Right forelimb (tissue), 1 donor: ENCODE measurements around the gene JAG2.

ENCODE experiments used
- DNase-seq: peaks from one replicate; pipeline ENCODE4 v3.0.0-alpha.2; 2018

Gene JAG2

DNA sequence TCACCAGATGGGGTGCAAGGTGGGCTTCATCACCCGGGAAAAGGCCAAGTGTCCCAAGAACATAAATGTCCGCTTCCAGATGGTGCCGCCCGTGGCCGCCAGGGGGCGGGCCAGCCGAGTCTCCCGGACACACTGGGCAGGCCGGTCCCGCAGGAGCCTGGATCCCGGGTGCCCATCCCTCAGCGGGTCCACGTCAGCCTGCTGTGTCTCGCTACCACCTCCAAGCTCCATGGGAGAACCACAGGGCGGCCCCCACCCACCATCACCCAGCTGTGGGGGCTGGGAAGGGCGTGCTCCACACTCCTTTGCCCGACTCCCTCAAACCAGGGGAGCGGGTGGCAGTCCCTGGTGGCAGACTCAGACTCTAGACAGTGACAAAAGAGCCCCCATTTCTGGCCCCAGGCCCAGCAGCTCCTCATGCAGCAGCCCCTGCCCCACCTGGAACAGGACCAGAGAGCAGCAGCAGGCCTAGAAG is 34.5 kb upstream of the JAG2 start:
- peak; percentile 87 for DNase-seq

DNA sequence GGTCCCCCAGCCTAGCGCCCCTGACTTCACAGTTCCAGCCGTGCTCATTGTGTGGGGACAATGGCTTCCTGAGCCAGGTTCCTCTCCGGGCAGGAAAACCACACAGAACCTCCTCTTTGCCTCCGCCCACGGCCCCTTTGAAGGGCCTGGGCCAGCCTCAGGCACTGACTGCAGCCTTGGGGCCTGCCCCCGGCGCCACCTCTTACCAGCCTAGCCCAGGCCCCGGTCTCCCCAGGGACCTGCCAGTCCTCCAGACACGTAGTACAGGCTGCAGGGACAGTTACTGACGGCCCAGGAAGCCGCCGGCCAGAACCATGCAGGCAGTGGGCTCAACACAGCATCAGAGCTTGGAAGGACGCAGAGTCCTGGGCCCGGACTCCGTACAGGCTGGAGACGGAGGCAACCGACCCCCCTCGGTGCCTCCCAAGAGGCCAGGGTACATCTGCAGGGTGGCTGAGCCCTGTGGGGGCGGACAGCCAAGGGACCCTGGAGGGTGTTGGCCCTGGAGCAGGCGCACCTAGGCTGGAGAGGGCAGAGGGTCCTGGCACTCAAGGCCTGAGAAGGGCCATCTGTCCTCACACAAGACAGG is 33.4 kb upstream of the JAG2 start:
- DNase-seq, result no peak

DNA sequence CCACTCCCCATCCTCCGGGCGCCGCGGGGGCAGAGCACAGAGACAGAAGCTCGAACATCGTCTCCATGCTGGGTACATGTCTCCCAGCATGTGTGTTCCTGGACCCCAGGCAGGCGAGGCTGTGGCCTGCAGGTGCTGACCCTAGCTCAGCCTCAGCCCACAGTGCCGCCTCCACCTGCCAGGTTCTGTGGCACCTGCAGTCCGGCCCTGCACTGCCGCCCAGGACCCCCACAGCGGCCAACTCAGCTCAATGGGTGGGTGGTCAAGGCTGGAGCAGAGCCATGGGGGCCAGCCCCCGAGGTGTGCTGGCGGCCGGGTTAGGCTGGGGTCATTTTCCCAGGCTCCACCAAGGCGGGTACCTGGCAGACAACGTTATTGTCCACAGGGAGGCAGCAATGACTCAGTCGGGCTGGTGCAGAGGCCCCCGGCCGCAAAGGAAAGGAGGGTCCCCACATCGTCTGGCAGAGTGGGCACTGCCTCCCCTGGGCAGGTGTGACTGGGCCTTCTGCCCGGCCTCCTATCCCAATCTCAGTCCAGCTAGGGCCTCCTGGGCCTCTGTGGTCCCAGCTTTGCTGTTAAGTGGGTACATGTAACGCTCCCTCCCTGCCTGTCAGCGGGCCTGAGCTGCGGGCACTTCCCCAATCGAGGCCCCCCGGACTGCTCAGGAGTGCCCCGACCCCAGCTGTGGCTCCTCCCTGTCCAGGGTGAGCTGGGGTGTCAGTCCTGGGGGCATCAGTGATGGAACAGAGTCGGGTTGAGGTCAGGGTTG is 32.8 kb upstream of the JAG2 start:
- no peak for DNase-seq

DNA sequence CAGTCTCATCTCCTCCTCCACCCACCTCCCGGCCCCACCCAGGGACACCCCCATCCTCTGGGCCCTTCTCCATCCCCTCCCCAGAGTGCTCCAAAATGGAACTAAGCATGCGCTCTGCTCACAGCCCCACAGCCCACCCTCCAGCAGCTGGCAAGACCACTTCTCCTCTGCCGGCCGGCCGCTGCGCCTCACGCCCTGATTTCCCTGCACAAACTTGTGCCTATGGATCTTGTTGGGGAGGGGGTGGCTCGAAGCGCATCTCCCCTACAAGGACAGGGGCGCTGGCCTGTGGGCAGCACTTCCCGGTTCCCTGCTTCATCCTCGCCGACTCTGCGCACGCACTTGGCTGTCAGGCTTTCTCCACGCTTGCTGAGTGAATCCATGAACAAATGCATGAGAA is 32.1 kb upstream of the JAG2 start:
- no peak for DNase-seq

DNA sequence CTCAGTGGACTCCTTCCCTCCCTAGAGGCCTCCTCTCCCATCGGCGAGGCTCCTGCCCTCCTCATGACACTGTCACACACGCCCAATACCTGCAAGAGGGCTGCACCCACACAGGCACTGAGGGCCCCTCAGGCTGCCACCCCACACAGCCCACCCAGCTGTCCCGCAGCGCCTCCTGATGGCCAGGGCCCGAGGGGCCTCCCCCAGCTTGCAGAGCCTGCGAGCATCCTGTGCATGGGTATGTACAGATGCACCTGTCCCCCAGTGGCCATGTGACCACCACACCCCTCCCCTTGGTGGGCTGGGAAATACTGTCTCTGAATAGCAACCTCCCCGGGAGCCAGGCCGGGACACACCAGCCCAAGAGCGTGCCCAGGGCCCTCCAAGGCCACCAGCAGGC is 31.5 kb upstream of the JAG2 start:
- no peak for DNase-seq

DNA sequence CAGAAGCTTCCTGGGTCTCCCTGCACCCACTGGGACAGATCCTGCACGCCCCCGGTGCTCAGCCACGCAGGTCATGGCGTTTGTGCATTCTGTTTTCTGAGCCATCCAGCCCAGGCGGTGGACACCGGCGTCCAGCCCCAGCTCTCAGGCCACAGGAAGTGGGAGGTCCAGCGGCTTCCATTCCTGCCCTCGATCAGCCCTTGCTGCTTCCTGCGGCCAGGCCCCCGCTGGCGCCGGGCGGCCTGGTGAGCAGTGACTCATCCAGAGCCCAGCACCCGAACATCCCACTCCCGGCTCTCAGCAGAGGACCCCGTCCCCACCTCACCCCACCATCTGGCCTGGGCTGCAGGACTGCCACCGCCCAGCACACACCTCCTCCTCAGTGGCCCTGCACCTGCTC is 30.5 kb upstream of the JAG2 start:
- no peak for DNase-seq

DNA sequence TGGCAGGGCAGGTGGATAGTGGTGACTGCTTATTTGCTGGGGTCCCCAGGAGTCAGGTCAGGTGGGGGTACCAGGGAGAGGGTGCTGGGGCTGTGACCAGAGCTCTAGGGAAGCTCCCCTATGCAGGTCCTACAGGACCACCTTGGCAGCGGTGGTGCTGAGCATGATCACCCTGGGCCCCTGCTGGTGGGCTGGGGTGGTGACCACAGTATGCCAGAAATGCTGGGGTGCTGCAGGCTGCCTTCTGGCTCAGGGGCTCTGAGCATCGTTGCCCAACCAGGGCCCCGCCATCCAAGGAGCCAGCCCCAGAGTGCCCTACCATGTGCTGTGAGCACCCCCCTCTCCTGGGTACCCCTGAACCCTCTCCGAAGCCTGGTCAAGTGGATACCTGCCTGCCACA is 30.0 kb upstream of the JAG2 start:
- DNase-seq, result no peak

DNA sequence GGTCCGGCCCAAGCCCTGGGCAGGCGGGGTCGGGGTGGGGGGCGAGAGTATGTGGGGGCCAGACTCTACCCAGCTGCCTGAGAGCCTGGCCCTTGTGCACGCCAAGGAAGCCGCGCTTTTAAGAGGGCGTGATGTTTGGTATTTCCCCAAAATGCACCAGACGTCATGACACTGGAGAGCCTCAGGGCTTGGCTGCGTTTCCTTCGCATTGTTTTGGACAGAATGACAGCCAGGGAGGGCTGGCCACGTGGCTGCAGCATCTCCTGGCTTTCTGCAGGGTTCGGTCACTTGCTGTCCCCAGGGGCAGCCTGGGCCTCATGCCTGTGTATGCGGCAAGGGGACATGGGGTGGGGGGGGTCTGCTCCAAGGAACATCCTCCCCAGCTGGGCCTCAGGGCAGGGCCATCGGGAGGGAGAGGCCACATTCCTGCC is 28.6 kb upstream of the JAG2 start:
- DNase-seq, result peak; percentile 81

DNA sequence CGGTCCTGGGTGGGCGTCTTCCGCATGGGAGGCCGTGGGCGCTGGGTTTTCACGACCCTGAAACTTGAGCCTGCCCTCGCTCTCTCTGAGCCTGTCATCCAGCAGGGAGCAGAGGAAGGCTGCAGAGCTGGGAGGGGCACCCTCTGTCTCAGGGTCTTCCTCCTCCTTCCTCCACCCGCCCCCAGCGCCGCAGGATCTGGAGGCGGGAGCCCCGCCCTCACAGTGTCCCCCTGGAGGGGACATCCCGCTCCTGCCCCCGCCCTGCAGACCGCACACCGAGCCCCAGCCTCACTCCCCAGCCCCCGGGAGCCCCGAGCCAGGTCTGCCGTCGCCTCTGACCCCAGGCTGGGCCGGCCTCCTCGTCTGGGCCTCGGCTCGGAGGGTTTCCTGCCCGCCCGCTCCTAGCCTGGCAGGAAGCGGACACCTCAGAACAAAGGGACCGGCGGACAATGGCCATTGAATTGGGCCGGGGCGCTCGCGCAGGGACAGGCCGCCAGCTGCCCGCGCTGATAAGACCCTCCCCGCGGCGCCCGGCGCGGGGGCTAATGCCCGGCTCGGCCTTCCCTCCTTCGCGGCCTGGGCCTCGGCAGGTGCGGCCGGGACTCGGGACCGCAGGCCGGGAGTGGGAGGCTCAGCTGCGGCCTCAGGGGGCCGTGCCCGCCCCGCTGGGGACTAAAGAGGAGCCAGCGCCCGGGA is 27.8 kb upstream of the JAG2 start:
- DNase-seq, result no peak

DNA sequence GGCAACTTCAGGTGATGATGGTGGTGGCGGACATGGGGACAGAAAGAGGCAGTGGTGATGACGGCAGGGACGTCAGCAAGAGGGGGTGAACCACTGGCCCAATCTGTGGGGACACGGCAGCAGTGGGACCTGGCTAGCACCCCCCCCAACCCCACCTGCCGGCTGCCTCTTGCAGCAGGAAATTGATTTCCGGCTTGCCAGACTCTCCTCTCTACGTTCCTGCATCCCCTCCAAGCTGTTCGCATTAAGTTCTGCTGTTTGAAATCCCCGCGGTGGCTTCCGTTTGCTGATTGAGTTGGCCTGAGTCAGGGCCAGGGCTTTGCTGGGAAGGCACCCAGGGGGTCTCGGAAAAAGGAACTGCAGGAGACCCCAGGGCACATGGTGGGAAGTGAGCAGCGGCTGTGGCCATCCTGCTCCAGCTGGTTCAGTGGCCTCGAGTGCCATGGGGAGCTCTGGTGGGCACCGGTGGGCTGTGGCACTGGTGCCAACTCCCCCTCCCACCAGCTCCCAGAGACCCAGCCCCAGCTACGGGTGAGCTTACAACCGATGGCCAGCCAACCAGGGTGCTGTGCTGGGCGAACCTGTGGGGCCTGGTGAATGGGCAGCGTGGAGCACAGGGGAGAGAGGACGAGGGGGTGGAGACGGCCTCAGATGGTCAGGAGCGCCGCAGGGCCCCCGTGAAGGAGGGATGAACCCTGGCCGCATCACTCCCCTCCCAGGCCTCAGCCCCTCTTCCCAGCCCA is 27.1 kb upstream of the JAG2 start:
- no peak for DNase-seq

DNA sequence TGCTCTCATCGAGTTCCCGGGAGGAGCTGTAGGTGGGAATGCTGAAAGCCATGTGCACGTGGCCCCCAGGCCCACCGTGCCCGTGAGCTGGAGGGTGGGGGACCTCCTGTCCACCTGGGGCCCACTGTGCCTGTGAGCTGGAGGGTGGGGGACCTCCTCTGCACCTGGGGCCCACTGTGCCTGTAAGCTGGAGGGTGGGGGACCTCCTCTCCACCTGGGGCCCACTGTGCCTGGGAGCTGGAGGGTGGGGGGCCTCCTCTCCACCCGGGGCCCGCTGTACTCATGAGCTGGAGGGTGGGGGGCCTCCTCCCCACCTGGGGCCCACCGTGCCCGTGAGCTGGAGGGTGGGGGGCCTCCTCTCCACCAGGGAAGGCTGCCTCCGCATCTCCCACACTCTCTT is 26.5 kb upstream of the JAG2 start:
- DNase-seq, result no peak

DNA sequence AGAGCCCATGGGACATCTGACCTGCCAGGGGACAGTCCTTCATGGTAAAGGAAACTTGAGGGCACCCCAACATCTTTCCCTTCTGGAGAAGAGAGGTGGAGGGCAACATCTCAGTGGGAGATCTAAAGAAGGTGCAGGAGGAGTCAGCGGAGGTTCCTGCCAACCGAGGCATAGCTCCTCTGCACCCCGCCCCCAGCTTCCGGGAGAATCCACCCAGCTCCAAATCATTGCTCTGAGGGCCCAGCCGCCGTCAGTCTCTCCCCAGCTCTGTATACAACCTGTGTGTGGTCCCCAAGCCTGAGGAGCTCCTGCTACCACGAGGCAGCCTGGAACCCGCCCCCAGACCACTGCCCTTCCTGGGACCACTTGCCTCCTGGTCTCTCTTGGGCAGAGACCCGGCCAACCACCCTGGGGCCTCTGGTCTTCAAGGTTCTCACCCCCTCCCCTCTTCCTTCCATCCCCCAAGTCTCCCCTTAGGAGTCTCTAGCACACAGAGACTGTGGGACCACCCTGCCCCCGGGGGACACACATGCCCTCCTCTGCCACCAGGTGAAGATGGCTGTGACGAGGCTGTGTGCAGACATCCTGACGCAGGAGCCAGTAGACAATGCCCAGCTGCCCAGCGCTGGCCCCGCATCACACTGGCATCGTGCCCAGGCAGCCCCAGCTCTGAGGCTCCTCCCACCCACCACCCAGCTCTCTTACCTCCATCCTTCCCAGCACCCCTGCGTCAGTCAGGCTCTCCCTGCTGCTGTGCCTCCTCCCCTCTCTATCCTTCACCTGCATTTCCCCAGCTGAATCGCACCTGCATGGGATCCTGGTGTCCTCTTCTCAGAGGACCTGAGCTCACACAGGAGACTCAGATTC is 25.6 kb upstream of the JAG2 start:
- DNase-seq, result no peak

DNA sequence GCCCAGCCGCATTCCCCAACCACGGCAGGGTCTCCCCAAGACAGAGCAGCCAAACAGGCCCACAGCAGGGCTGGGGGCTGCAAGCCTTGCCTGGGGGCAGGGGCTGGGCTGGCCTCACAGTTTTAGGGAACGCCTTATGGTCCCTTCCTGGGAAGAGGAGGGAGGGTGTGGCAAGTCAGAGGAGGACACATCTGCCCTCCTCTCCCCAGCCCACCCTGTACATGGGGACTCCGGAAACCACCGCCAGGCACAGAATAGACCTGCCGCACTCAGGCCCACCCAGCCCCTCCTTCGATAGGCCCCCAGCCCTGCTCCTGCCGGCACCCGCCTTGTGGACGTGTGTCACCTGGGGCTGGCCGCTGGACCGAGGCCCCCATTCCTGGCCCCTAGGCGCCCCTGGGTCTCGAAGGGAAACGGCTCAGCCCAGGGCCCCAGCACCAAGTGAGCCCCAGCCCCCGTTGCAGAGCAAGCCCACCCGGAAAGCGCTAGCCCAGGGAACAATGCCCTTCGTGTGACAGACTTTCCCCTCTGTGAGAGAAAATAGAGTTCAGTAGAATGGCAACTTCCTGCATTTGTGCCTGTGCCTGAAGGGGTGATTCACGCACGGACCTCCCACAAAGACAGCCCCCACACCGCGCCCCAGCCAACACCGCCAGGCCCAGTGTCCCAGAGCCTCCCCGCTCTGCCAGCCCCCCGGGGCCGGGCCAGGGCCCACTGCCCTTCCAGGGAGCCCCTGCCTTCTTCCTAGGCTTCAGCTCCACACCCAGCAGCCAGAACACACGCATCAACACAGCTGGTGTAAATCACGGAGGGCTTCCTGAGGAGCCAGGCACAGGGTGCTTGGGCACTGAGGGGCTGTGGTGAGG is 24.5 kb upstream of the JAG2 start:
- DNase-seq, result no peak

DNA sequence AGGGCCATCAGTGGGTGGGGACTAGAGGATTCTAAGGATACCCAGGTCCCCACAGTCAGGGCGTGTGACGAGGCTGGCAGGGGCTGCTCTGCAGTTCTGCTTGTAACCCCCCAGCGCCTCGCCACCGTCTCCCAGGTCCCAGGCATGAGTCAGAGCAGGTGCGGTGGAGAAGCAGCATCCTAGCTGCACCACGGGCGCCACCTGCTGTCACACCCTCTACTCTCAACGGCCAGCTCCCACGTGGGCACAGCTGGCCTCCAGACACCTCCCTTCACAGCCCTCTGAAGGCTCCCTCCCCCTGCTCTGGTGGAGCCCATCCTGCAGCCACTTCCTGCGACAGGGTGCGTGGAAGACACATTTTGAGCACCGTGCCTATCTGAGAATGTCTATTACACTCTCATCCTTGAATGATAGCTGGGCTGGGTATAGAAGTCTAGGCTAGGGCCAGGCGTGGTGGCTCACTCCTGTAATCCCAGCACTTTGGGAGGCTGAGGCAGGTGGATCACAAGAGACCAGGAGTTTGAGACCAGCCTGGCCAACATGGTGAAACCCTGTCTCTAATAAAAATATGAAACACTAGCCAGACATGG is 19.5 kb upstream of the JAG2 start:
- DNase-seq, result no peak

DNA sequence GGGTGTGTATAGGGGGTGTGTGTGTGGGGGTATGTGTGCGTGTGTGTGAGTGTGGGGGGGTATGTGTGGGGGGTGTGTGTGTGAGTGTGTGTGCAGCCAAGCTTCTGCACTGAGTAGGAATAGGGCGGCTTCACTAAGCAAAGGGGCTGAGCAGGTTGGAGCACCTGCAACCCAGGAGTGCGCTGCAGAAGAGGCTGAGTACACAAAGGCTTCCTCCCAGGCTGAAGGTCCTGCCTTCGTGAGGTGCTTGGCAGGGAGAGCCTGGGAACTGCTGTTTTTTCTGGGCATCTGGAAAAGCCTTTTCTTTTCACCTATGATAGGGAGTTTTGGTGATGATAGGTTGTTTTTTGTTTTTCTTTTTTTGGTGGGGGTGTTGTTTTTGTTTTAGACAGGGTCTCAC is 18.5 kb upstream of the JAG2 start:
- no peak for DNase-seq

DNA sequence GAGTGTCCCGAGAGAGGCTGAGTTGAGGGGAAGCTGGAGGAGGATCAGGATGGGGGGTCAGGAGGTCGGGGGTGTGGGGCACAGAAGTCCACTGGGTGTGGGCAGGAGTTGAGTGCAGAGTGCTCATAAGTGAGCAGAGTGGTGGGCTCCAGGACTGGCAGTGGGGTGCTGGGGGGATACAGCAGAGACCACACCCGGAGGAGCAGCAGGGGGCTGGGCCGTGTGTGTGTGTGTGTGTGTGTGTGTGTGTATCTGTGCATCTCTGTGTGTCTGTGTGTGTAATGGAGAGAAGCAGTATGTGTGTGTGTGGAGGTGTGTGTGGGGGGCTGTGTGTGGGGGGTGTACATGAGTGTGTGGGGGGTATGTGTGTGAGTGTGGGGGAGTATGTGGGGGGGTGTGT is 17.4 kb upstream of the JAG2 start:
- no peak for DNase-seq

DNA sequence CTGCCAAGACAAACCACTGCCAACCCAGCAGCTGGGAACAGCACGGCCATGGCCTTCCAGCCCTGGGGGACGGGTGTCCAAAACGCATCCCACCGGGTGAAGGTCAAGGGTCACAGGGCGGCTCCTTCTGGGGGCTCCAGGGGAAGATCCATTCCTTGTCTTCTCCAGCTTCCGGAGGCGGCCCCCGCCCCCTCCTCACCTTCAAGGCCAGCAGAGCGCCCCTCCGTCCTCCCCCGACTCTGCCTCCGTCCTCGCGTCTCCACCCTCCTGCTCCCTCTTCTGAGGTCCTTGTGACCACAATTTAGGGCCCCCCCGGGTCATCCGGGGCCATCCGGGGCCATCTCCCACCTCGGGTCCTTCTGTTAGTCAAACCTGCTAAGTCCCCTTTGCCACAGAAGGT is 16.4 kb upstream of the JAG2 start:
- DNase-seq, result no peak

DNA sequence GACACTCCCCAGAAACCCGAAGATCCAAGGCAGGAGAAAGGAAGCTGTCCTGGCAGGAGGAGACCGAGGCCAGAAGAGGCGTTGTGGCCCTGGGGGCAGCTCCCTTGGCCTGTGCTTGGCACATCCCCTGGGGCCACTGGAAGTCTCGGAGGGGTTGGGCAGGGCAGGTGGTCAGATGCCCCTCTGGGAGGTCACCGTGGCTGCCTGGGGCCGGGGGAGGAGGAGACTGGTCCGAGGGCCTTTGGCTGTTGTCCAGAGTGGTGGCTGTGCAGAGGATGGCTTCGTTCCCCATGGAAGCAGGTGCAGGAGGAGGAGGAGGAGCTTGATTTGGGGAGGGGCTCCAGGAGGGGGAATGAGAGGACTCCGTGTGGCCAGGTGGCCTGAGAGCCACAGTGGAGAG is 15.9 kb upstream of the JAG2 start:
- DNase-seq, result no peak

DNA sequence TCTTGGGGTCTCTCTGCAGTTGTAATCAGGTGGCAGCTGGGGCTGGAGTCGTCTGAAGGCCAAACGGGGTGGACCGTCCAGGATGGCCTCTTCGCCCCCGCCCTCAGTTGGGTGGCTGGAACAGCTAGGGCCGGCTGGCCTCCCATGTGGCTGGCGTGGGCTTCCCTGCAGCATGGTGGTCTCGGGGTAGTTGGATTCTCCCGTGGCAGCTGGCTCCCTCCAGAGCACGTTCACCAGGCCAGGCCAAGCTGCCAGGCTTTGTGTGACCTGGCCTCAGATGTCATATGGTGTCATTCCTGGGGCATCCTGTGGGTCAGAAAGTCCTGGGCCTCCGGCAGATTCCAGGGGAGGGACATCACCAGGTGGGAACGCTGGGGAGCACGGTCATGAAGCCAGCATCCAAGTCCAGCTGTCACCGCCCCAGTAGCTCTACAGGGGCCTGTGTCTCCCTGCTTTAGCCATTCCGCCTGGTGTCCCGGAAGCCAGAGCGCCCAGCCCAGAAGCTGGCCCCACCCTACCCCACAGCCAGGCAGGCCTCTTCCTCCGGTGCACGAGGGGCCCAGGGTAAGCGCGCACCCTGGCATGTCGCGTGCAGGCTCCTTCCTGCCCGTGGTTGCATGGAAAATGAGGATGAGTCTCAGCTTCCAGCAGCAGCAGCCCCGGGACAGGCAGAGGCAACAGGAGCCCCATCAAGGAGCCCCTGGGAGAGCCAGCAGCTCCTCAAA is 13.9 kb upstream of the JAG2 start:
- no peak for DNase-seq

DNA sequence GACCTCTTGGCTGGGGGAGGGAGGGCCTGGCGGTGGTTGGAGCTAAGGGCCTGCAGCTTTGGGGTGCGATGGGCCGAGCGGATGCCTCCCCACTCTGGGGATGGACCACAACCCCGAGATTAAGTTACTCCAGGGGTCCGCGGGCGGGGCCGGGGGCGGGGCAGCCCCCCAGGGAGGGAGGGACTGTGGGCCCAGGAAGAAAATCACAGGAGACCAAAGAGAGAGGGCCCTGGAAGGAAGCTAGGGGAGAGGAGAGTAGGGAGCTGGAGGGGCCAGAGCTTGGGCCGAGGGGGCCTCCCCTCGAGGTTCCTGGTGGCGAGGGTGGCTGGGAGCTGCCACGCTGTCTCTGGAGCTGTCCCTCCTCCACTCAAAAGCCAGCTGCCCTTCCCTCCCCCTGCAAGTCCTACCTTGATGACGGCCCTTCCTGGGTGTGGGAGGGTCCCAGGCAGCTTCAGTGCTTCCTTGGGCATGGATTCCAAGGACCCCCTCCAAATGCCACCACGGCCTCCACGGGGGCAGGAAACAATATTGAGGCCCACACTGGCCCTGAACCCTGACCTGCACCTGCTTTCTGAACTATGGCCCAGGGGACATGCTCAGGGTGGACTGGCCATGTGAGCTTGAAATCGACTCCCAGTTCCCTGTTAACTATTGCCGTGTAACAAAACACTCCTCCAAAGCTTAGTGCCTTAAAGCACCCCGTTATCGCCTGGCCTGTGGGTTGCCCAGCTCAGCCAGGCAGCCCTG is 13.1 kb upstream of the JAG2 start:
- DNase-seq, result no peak
